Astrocyte (in vitro differentiated cells and primary cell): ENCODE measurements around the gene LAMB1.

ENCODE experiments used
- EZH2 ChIP-seq: IDR thresholded peaks from 2 replicates; pipeline ENCODE4 v1.6.1; 2012; ENCODE audit warnings: mild to moderate bottlenecking, low read length, inconsistent platforms; ENCODE audit not compliant: insufficient read depth
- TF ChIP-seq, protein P1 (sequence below): IDR thresholded peaks from 2 replicates; pipeline ENCODE4 v1.5.1; 2011; ENCODE audit warnings: low read depth, mild to moderate bottlenecking, inconsistent platforms, low read length, moderate library complexity; ENCODE audit not compliant: insufficient read depth

DNA sequence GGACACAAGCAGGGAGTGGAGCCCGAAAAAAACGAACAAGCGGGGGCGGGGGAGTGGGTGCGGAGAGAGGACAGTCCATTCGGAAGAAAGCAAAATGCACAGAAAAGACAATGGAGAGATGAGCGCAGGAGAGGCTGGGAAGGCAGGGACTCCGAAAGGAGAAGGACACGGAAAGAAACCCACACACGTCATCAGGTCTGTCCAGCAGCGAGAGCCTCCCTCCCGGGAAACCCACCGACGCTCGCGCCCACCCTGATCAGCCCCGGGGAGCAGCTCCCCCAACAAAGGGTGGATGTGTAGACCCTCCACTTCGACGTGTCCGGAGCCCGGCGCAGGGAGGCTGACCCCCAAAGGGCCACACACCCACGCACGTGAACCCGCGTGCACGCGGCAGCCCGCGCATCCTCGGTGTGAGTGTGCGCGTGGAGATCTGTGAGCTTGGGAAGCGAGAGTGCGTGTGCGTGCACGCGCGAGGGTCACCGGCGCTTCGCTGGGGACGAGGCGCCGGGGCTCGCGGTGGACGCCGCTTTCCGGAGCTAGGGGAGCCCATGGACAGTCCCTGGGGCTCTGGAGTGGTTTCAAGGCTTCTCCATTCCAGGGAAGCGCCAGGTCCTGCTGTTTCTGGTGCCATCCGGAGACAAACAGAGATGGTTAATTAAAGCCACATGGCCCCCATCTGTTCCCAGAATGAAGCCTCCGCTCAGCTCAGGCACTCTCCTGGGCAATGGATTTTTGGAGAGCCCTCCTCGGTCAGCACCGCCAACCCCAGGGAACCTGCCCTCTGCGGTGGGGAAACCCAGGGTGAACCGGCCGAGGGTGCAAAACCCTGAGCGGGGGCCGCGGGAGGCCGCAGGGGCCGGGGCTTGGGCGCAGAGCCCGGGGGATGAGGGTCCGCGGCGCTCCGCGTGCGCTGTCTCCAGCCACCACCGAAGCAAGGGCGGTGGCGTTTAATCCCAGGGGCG lies 916 bp downstream of the LAMB1 start:
- TF ChIP-seq, protein P1, sequence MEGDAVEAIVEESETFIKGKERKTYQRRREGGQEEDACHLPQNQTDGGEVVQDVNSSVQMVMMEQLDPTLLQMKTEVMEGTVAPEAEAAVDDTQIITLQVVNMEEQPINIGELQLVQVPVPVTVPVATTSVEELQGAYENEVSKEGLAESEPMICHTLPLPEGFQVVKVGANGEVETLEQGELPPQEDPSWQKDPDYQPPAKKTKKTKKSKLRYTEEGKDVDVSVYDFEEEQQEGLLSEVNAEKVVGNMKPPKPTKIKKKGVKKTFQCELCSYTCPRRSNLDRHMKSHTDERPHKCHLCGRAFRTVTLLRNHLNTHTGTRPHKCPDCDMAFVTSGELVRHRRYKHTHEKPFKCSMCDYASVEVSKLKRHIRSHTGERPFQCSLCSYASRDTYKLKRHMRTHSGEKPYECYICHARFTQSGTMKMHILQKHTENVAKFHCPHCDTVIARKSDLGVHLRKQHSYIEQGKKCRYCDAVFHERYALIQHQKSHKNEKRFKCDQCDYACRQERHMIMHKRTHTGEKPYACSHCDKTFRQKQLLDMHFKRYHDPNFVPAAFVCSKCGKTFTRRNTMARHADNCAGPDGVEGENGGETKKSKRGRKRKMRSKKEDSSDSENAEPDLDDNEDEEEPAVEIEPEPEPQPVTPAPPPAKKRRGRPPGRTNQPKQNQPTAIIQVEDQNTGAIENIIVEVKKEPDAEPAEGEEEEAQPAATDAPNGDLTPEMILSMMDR, result no peak
- no peak for TF ChIP-seq EZH2
